ENCODE data around the gene CSF1. TPM values are rescaled to one million over a fixed set of nuclear protein-coding genes. Genes with fewer than 3 reads are reported as not detected.

CSF1 gene
- polyA plus RNA-seq, 1 donor (not counting 4 experiments of a cell fraction or from before 2014, with no cell fraction given) = 1.8 TPM

DNA sequence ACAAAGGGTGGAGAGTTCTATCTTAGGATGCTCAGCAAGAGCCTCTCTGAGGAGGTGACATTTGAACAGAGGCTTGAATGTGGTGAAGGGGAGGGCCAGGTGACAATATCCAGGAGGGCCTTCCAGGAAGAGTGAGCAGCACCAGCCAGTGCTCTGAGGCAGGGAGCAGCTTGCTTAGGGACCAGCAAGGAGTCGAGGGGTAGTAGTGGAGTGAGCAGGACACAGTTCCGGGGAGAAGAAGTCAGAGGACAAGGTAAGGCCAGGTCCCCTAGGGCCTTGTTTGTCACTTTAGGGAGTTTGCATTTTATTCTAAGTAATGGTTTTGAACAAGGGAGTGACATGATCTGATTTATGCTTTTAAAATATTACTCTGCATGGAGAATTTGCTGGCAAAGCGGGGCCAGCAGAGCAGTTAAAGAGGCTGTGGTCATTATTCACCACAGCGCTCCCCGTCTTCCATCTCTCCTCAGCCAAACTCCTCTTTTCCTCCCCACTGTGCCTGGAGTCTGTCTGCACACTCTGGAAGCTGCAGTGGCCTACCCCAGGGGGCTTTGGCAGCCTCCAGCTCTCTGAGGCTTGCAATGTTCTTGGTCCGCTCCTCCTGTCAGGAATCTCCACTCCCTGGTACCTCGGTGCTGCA lies 17.0 kb upstream of the CSF1 start:
- H3K27ac ChIP-seq (ENCODE audit: control insufficient read depth, insufficient read depth, low read length) = no peak overlapping the region
- DNase-seq (ENCODE audit: low read depth, low spot score) (no peak), FAIRE-seq (no peak)
- H3K4me2 ChIP-seq (ENCODE audit: control insufficient read depth, extremely low read depth, insufficient read depth, low read depth, low read length) = peak overlapping the region; percentile 69
- no peaks in the 10 kb centered on the region for H3K36me3 ChIP-seq (ENCODE audit: control insufficient read depth in 2 of 2, extremely low read depth in 1 of 2, insufficient read depth in 2 of 2, low read length in 2 of 2)
- no peak overlapping the region for H2AFZ ChIP-seq (ENCODE audit: control insufficient read depth, low read length)
- H3K4me1 ChIP-seq (ENCODE audit: control insufficient read depth, extremely low read depth, insufficient read depth, low read length) = peaks cover 20% of the 10 kb centered on the region
- no peaks in the 10 kb centered on the region for H4K20me1 ChIP-seq (ENCODE audit: control insufficient read depth, extremely low read depth, insufficient read depth, low read length)
- H3K4me3 ChIP-seq (ENCODE audit: control insufficient read depth in 2 of 3, extremely low read depth in 1 of 3, insufficient read depth in 2 of 3, low read depth in 1 of 3, low read length in 3 of 3) = no peak overlapping the region
- peaks cover 27% of the 10 kb centered on the region for H3K27me3 ChIP-seq (ENCODE audit: control insufficient read depth, extremely low read depth, insufficient read depth, low read length)
- no peak overlapping the region for H3K9ac ChIP-seq (ENCODE audit: control insufficient read depth, extremely low read depth, insufficient read depth, low read length)
- no peaks in the 10 kb centered on the region for H3K79me2 ChIP-seq (ENCODE audit: control insufficient read depth, insufficient read depth, low read length)
- no peaks in the 10 kb centered on the region for H3K9me1 ChIP-seq (ENCODE audit: control insufficient read depth, extremely low read depth, insufficient read depth, low read length)
- dilution Hi-C loops (cut with MboI; ENCODE audit: extremely low pct_ligation_motif_present, low sequenced_read_pairs) = no loop called here
- no peaks in the 10 kb centered on the region for H3K9me3 ChIP-seq (ENCODE audit: control insufficient read depth, low read depth, low read length)
- TF ChIP-seq, protein P1, sequence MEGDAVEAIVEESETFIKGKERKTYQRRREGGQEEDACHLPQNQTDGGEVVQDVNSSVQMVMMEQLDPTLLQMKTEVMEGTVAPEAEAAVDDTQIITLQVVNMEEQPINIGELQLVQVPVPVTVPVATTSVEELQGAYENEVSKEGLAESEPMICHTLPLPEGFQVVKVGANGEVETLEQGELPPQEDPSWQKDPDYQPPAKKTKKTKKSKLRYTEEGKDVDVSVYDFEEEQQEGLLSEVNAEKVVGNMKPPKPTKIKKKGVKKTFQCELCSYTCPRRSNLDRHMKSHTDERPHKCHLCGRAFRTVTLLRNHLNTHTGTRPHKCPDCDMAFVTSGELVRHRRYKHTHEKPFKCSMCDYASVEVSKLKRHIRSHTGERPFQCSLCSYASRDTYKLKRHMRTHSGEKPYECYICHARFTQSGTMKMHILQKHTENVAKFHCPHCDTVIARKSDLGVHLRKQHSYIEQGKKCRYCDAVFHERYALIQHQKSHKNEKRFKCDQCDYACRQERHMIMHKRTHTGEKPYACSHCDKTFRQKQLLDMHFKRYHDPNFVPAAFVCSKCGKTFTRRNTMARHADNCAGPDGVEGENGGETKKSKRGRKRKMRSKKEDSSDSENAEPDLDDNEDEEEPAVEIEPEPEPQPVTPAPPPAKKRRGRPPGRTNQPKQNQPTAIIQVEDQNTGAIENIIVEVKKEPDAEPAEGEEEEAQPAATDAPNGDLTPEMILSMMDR (optimal IDR thresholded peaks at IDR 0.05 in 1 of 3, IDR thresholded peaks at IDR 0.05 in 1 of 3, conservative IDR thresholded peaks at IDR 0.05 in 1 of 3; ENCODE audit: extremely low read depth in 1 of 3, insufficient read depth in 2 of 3, low read length in 3 of 3) = no peak
- TF ChIP-seq EZH2 (IDR thresholded peaks at IDR 0.05; ENCODE audit: low read length) = no peak

DNA sequence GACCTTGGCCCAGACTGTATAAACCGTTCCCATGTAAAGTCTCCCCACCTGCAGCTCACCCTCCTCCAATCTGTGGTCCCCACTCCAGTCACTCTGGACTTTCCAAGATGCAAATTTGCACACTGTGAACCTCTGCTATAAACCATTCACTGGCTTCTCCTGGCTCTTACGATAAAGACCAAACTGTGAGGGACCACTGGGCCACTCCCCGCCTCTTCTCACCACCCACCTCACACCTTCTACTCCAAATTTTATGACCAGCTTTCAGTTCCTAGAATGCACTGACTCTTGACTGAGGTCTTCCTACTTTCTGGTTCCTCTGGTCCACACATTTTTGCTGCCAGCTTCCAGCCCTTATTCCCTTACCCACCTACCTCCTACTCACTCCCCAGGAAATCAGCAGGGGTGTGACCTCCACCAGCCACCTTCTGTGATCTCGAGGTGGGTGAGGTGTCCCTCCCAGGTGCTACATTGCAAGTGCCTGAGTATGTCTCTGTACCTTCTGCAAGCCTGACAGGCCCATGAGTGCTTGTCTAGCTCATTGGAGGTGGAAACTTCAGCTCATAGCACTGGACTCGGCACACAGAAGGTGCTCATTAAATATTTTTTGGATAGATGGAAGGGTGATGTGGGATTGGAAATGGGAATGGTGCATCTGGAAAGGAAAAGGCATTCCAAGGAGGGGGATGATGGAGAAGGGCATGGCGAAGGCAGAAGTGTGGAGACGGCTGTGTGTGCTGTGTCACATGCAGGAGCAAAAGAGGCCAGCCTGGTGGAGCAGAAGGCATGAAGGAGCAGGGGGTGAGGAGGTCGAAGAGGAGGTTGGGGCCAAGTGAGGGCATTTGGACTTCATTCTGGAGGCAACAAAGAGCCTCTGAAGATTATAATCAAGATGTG lies 15.6 kb upstream of the CSF1 start:
- no peak overlapping the region for H3K4me2 ChIP-seq (ENCODE audit: control insufficient read depth, extremely low read depth, insufficient read depth, low read depth, low read length)
- H3K79me2 ChIP-seq (ENCODE audit: control insufficient read depth, insufficient read depth, low read length) = no peaks in the 10 kb centered on the region
- no peak overlapping the region for H3K9ac ChIP-seq (ENCODE audit: control insufficient read depth, extremely low read depth, insufficient read depth, low read length)
- dilution Hi-C loops (cut with MboI; ENCODE audit: extremely low pct_ligation_motif_present, low sequenced_read_pairs) = no loop called here
- H3K4me3 ChIP-seq (ENCODE audit: control insufficient read depth in 2 of 3, extremely low read depth in 1 of 3, insufficient read depth in 2 of 3, low read depth in 1 of 3, low read length in 3 of 3) = no peak overlapping the region
- H3K4me1 ChIP-seq (ENCODE audit: control insufficient read depth, extremely low read depth, insufficient read depth, low read length) = peaks cover 20% of the 10 kb centered on the region
- no peak for FAIRE-seq
- peaks cover 22% of the 10 kb centered on the region for H3K27me3 ChIP-seq (ENCODE audit: control insufficient read depth, extremely low read depth, insufficient read depth, low read length)
- H2AFZ ChIP-seq (ENCODE audit: control insufficient read depth, low read length) = no peak overlapping the region
- no peaks in the 10 kb centered on the region for H3K36me3 ChIP-seq (ENCODE audit: control insufficient read depth in 2 of 2, extremely low read depth in 1 of 2, insufficient read depth in 2 of 2, low read length in 2 of 2)
- DNase-seq (ENCODE audit: low read depth, low spot score) = no peak
- no peak overlapping the region for H3K27ac ChIP-seq (ENCODE audit: control insufficient read depth, insufficient read depth, low read length)
- H3K9me1 ChIP-seq (ENCODE audit: control insufficient read depth, extremely low read depth, insufficient read depth, low read length) = no peaks in the 10 kb centered on the region
- TF ChIP-seq EZH2 (IDR thresholded peaks at IDR 0.05; ENCODE audit: low read length) = no peak
- TF ChIP-seq, protein P1 (optimal IDR thresholded peaks at IDR 0.05 in 1 of 3, IDR thresholded peaks at IDR 0.05 in 1 of 3, conservative IDR thresholded peaks at IDR 0.05 in 1 of 3; ENCODE audit: extremely low read depth in 1 of 3, insufficient read depth in 2 of 3, low read length in 3 of 3) = no peak
- H4K20me1 ChIP-seq (ENCODE audit: control insufficient read depth, extremely low read depth, insufficient read depth, low read length) = no peaks in the 10 kb centered on the region
- H3K9me3 ChIP-seq (ENCODE audit: control insufficient read depth, low read depth, low read length) = no peaks in the 10 kb centered on the region

Data from keratinocyte (primary cell).